Measurements from ENCODE around the gene C1GALT1.
A peak's percentile ranks its signal among the peaks of the same experiment; 100 is the strongest.

Gene C1GALT1

DNA sequence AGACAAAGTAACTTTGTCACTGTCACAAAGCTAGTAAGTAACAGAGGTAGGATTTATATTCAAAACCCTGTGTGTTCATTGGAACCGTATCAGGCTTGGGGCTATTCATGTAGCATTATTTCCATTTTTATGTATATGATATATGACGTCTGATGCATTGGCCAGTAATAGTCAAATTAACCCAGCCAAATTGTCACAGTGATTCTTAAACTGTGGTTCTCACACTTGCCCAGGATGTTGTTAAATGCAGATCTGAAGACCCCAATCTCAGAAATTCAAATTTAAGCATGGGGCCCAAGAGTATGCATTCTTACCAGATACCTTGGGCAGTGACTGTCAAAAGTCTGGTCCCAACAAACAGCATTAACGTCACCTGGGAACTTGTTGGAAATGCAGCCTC is 63.9 kb downstream of the C1GALT1 start:
- peak overlapping the region; percentile 3 for H3K4me2 ChIP-seq
- peaks cover 23% of the 10 kb centered on the region for H3K4me1 ChIP-seq

DNA sequence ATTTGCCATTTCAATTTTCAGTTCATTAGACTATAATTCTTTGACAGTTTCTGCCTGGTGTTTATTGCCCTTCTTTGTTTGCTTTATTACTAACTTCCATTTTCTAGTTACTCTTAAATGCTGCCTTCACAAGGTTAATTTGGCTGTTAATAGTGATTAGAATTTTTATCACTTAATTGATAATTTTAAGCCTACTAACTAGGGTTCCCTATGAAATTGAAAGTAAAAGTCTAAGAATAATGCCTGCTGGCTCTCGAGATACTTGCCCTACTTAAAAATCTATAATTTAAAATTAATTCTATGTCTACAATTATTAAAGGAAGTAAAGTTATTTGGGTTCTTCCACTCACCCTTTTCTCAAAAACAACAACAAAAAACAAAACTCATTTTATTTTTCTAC is 65.3 kb downstream of the C1GALT1 start:
- H3K27ac ChIP-seq: no peak overlapping the region
- H3K4me2 ChIP-seq: no peak overlapping the region
- H4K20me1 ChIP-seq: no peaks in the 10 kb centered on the region
- H3K4me3 ChIP-seq: no peak overlapping the region
- no peaks in the 10 kb centered on the region for H3K9me3 ChIP-seq
- peaks cover 24% of the 10 kb centered on the region for H3K36me3 ChIP-seq
- no peaks in the 10 kb centered on the region for H3K27me3 ChIP-seq
- no peak for TF ChIP-seq Cebpa-rat (IDR thresholded peaks at IDR 0.05)
- H3K4me1 ChIP-seq: peaks cover 37% of the 10 kb centered on the region
- no peak overlapping the region for H3K9ac ChIP-seq

More for the DNA sequence above, 63.9 kb downstream of the C1GALT1 start:
- no peak overlapping the region for H3K9ac ChIP-seq
- no peaks in the 10 kb centered on the region for H4K20me1 ChIP-seq
- H3K27ac ChIP-seq: no peak overlapping the region
- no peaks in the 10 kb centered on the region for H3K9me3 ChIP-seq
- H3K4me3 ChIP-seq: no peak overlapping the region
- H3K36me3 ChIP-seq: peaks cover 24% of the 10 kb centered on the region
- no peak for TF ChIP-seq Cebpa-rat (IDR thresholded peaks at IDR 0.05)
- H3K27me3 ChIP-seq: no peaks in the 10 kb centered on the region

GRCh38 chr7:7249814-7250213 is 67.5 kb downstream of the C1GALT1 start:
- Histone ChIP-seq H3K4me2 (no peak overlapping the region), H3K27ac (no peak overlapping the region), H3K9me3 (no peaks in the 10 kb centered on the region), H3K9ac (no peak overlapping the region), H4K20me1 (no peaks in the 10 kb centered on the region), H3K36me3 (peaks cover 8% of the 10 kb centered on the region), H3K4me1 (peaks cover 56% of the 10 kb centered on the region), H3K27me3 (no peaks in the 10 kb centered on the region), H3K4me3 (no peak overlapping the region)
- no peak for TF ChIP-seq Cebpa-rat (IDR thresholded peaks at IDR 0.05)

- Histone ChIP-seq H3K9ac (no peak overlapping the region), H3K27ac (peak overlapping the region; percentile 69), H3K27me3 (no peaks in the 10 kb centered on the region)
Observed at GRCh38 chr7:7251742-7252141, 69.4 kb downstream of the C1GALT1 start.

GRCh38 chr7:7254319-7254718 is 72.0 kb downstream of the C1GALT1 start:
- no peak overlapping the region for H3K4me2 ChIP-seq
- no peaks in the 10 kb centered on the region for H3K36me3 ChIP-seq
- H3K27ac ChIP-seq: no peak overlapping the region
- no peaks in the 10 kb centered on the region for H3K9me3 ChIP-seq
- H3K4me3 ChIP-seq: no peak overlapping the region
- no peak overlapping the region for H3K9ac ChIP-seq
- H3K4me1 ChIP-seq: peaks cover 88% of the 10 kb centered on the region
- no peaks in the 10 kb centered on the region for H4K20me1 ChIP-seq
- no peak for TF ChIP-seq Cebpa-rat (IDR thresholded peaks at IDR 0.05)
- no peaks in the 10 kb centered on the region for H3K27me3 ChIP-seq

More at GRCh38 chr7:7251742-7252141, 69.4 kb downstream of the C1GALT1 start:
- Histone ChIP-seq H3K4me1 (peaks cover 69% of the 10 kb centered on the region), H3K4me2 (peak overlapping the region; percentile 65), H4K20me1 (no peaks in the 10 kb centered on the region), H3K4me3 (no peak overlapping the region), H3K36me3 (no peaks in the 10 kb centered on the region), H3K9me3 (no peaks in the 10 kb centered on the region)
- peak; percentile 54; the same call in 1 of the 2 replicates for TF ChIP-seq Cebpa-rat (IDR thresholded peaks at IDR 0.05)

GRCh38 chr7:7254908-7255307 is 72.6 kb downstream of the C1GALT1 start:
- Histone ChIP-seq H3K9ac (no peak overlapping the region), H3K27me3 (no peaks in the 10 kb centered on the region), H3K4me3 (no peak overlapping the region), H3K27ac (peak overlapping the region; percentile 20; the same call in 1 of the 2 replicates), H3K4me1 (peaks cover 94% of the 10 kb centered on the region), H4K20me1 (no peaks in the 10 kb centered on the region), H3K4me2 (peak overlapping the region; percentile 20; the same call in 1 of the 2 replicates), H3K9me3 (peaks cover 5% of the 10 kb centered on the region; the same call in 1 of the 2 replicates), H3K36me3 (0 out of 2 replicates have a peak, but pooled peaks cover 2% of the 10 kb centered on the region)
- TF ChIP-seq Cebpa-rat (IDR thresholded peaks at IDR 0.05): no peak

- Histone ChIP-seq H3K27ac (peak overlapping the region; percentile 75), H3K4me1 (peaks cover 82% of the 10 kb centered on the region), H4K20me1 (no peaks in the 10 kb centered on the region)
Observed at GRCh38 chr7:7256731-7257274, 74.5 kb downstream of the C1GALT1 start.

GRCh38 chr7:7257899-7258692 is 75.8 kb downstream of the C1GALT1 start:
- Histone ChIP-seq H3K9me3 (peaks cover 34% of the 10 kb centered on the region), H3K4me3 (peak overlapping the region; percentile 42; the same call in 1 of the 2 replicates), H3K4me2 (peak overlapping the region; percentile 82), H3K27me3 (no peaks in the 10 kb centered on the region), H4K20me1 (no peaks in the 10 kb centered on the region), H3K27ac (peak overlapping the region; percentile 75), H3K4me1 (peaks cover 70% of the 10 kb centered on the region), H3K9ac (peak overlapping the region; percentile 50; the same call in 1 of the 2 replicates), H3K36me3 (peaks cover 12% of the 10 kb centered on the region; the same call in 1 of the 2 replicates)
- TF ChIP-seq Cebpa-rat (IDR thresholded peaks at IDR 0.05): no peak

More at GRCh38 chr7:7256731-7257274, 74.5 kb downstream of the C1GALT1 start:
- peaks cover 12% of the 10 kb centered on the region; the same call in 1 of the 2 replicates for H3K36me3 ChIP-seq
- H3K9ac ChIP-seq: peak overlapping the region; percentile 50; the same call in 1 of the 2 replicates
- no peaks in the 10 kb centered on the region for H3K27me3 ChIP-seq
- peak overlapping the region; percentile 82 for H3K4me2 ChIP-seq
- H3K9me3 ChIP-seq: peaks cover 24% of the 10 kb centered on the region
- 0 out of 2 replicates have a peak overlapping the region, but pooled peaks have one; percentile 42 for H3K4me3 ChIP-seq
- no peak for TF ChIP-seq Cebpa-rat (IDR thresholded peaks at IDR 0.05)

GRCh38 chr7:7261863-7262262 is 79.5 kb downstream of the C1GALT1 start:
- no peak overlapping the region for H3K4me2 ChIP-seq
- no peak overlapping the region for H3K9ac ChIP-seq
- H3K4me3 ChIP-seq: no peak overlapping the region
- no peak overlapping the region for H3K27ac ChIP-seq
- peaks cover 63% of the 10 kb centered on the region for H3K4me1 ChIP-seq
- TF ChIP-seq Cebpa-rat (IDR thresholded peaks at IDR 0.05): no peak
- H4K20me1 ChIP-seq: no peaks in the 10 kb centered on the region
- peaks cover 12% of the 10 kb centered on the region; the same call in 1 of the 2 replicates for H3K36me3 ChIP-seq
- H3K27me3 ChIP-seq: no peaks in the 10 kb centered on the region
- peaks cover 39% of the 10 kb centered on the region for H3K9me3 ChIP-seq

Data from BLaER1 (cell line).